ENCODE results near the gene NPLOC4.

Gene NPLOC4

DNA sequence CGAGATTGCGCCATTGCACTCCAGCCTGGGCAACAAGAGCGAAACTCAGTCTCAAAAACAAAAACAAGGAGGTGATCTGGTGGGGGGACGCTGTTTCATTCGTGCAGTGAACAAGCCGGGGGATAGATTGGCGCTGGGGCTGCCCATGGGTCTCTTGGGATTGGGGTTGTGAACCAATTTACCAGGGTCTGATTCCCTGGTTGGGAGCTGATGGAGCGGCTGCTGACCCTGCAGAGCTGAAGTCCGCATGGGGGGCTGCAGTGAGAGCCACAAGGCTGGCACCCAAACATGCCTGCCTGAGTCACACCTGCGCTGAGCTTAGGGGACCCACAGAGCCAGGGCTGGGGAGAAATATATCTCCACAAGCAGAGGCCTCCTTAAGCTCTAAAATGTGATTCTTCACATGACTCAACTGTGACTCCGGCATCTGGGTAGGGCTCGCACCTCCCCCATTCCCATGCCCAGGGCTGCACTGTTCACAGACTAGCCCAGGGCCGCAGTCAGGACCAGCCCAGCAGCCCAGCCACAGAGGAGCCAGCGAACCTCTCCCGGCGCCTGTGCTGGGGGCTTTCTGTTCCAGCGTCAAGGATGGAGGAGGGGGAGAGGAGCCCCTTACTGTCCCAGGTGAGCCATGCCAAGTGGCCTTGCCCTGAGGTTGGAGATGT lies 5.0 kb upstream of the NPLOC4 start:
- no peak overlapping the region for H3K27ac ChIP-seq
- TF ChIP-seq, protein P1, sequence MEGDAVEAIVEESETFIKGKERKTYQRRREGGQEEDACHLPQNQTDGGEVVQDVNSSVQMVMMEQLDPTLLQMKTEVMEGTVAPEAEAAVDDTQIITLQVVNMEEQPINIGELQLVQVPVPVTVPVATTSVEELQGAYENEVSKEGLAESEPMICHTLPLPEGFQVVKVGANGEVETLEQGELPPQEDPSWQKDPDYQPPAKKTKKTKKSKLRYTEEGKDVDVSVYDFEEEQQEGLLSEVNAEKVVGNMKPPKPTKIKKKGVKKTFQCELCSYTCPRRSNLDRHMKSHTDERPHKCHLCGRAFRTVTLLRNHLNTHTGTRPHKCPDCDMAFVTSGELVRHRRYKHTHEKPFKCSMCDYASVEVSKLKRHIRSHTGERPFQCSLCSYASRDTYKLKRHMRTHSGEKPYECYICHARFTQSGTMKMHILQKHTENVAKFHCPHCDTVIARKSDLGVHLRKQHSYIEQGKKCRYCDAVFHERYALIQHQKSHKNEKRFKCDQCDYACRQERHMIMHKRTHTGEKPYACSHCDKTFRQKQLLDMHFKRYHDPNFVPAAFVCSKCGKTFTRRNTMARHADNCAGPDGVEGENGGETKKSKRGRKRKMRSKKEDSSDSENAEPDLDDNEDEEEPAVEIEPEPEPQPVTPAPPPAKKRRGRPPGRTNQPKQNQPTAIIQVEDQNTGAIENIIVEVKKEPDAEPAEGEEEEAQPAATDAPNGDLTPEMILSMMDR (conservative IDR thresholded peaks at IDR 0.05): no peak

DNA sequence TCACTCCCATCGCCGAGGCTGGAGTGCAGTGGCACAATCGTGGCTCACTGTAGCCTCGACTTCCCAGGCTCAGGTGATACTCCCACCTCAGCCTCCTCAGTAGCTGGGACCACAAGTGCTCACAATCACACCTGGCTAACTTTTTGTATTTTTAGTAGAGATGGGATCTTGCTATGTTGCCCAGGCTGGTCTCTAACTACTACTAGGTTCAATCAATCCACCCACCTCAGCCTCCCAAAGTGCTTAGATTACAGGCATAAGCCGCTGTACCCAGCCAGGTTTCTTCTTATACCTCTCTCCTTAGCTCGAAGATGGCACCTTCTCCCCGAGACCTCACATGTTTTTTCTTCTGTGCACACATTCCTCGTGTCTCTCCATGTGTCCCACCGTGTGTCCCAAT lies 3.1 kb upstream of the NPLOC4 start:
- TF ChIP-seq, protein P1 (conservative IDR thresholded peaks at IDR 0.05): no peak
- no peak overlapping the region for H3K27ac ChIP-seq

DNA sequence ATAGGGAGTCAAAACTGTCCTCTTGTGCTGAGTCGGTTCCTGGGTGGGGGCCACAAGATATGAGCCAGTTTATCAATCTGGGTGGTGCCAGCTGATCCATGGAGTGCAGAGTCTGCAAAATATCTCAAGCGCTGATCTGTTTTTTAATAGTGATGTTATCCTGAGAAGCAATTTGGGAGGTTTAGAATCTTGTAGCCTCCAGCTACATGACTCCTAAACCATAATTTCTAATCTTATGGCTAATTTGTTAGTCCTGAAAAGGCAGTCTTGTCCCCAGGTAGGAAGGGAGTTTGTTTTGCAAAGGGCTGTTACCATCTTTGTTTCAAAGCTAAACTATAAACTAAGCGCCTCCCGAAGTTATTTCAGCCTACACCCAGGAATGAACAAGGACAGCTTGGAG lies 1.8 kb upstream of the NPLOC4 start:
- TF ChIP-seq, protein P1 (conservative IDR thresholded peaks at IDR 0.05): no peak
- H3K27ac ChIP-seq: no peak overlapping the region

DNA sequence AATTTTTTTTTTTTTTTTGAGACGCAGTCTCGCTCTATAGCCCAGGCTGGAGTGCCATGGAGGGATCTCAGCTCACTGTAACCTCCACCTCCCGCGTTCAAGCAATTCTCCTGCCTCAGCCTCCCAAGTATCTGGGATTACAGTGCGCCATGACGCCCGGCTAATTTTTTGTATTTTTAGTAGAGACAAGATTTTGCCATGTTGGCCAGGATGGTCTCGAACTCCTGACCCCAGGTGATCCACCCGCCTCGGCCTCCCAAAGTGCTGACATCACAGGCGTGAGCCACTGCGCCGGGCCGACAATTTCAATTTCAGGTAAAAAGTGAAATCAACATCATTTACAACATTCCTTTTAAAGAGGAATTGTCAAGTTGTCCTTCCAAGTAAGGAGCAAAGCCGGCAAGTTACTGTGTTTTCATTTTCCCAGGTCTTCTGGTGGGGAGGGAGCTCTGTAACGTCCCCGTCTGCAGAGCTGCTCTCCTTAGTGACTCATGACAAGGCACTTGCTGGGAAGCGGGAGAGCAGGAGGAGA lies 873 bp downstream of the NPLOC4 start:
- TF ChIP-seq, protein P1 (conservative IDR thresholded peaks at IDR 0.05): no peak

DNA sequence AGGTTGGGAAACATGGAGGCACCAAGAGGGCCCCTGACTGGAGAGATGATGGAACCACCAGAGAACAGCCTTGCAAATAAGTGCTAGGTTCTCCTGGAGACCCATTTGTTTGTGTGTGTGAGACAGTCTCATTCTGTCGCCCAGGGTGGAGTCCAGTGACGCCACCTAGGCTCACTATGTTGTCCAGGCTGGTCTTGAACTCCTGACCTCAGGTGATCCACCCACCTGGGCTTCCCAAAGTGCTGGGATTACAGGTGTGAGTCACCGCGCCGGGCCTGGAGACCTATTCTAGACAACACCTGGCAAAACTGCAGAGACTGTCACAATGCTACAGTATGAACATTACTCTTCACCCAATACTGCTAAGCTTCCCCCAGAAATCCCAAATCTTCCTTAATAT lies 1.5 kb downstream of the NPLOC4 start:
- peak overlapping the region; percentile 93 for H3K27ac ChIP-seq
- TF ChIP-seq, protein P1 (conservative IDR thresholded peaks at IDR 0.05): no peak

More for the DNA sequence above, 873 bp downstream of the NPLOC4 start:
- peak overlapping the region; percentile 93 for H3K27ac ChIP-seq

DNA sequence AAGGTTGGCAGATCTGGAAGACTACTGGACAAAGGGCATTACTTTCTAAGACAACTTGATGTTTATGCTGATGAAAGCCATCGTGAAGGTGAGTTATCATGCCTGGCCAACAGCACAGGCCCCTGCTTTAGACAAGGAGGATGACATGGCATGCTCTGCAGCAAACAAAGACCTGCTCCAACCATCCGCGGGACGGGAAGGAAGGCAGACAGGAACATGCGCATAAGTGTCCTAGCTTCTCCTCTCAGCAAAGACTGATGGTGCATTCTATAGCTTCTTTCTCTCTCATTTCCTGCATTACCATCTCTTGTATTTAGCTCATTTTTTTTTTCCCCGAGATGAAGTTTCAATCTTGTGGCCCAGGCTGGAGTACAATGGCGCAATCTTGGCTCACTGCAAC lies 5.4 kb downstream of the NPLOC4 start:
- H3K27ac ChIP-seq: no peak overlapping the region
- TF ChIP-seq, protein P1 (conservative IDR thresholded peaks at IDR 0.05): no peak

DNA sequence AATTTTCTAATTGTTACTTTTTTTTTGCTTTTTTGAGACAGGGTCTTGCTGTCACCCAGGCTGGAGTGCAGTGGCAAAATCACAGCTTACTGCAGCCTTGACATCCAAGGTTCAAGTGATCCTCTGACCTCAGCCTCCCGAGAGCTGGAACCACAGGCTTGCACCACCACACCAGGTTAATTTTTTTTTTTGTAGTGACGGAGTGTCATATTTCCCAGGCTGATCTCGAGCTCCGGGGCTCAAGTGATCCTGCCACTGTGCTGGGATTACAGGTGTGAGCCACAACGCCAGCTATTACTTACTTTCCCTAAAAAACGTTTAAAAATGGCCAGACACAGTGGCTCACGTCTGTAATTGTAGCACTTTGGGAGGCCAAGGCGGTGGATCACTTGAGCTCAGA lies 6.6 kb downstream of the NPLOC4 start:
- no peak overlapping the region for H3K27ac ChIP-seq

More for the DNA sequence above, 6.6 kb downstream of the NPLOC4 start:
- TF ChIP-seq, protein P1 (conservative IDR thresholded peaks at IDR 0.05): no peak
